GM19372 (cell line): ENCODE measurements around the gene TSKU.
"Not testable (repeated sequence)": the region's sequence is repeated elsewhere in the genome, so short reads cannot be mapped to it uniquely, and the experiment has no call there.

Source experiments
- ATAC-seq: cut with Tn5 transposase; IDR thresholded peaks from one replicate; pipeline ENCODE4 v1.9.1; 2021; ENCODE audit warnings: mild to moderate bottlenecking, low read depth, moderate library complexity; ENCODE audit not compliant: unreplicated experiment

The TSKU gene

DNA sequence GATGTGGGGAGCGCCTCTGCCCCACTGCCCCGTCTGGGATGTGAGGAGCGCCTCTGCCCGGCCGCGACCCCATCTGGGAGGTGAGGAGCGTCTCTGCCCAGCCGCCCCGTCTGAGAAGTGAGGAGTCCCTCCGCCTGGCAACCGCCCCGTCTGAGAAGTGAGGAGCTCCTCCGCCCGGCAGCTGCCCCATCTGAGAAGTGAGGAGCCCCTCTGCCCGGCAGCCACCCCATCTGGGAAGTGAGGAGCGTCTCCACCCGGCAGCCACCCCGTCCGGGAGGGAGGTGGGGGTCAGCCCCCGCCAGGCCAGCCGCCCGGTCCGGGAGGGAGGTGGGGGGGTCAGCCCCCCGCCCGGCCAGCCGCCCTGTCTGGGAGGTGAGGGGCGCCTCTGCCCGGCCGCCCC is 38.2 kb downstream of the TSKU start:
- not testable (repeated sequence) for ATAC-seq

DNA sequence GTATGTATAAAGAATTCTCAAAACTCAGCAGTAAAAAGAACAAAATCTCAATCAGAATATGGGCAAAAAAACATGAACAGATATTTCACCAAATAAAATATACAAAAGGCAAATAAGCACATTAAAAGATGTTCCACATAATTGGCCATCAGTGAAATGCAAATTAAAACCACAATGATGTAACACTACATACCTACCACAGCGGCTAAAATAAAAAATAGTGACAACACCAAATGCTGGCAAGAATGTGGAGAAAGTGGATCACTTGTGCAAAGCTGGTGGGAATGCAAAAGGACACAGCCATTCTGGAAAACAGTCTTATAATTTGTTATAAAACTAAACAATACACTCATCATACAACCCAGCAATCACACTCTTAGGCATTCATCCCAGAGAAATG is 39.2 kb downstream of the TSKU start:
- no peak for ATAC-seq

GRCh38 chr11:76823481-76824028 is 40.4 kb downstream of the TSKU start:
- ATAC-seq, result no peak

DNA sequence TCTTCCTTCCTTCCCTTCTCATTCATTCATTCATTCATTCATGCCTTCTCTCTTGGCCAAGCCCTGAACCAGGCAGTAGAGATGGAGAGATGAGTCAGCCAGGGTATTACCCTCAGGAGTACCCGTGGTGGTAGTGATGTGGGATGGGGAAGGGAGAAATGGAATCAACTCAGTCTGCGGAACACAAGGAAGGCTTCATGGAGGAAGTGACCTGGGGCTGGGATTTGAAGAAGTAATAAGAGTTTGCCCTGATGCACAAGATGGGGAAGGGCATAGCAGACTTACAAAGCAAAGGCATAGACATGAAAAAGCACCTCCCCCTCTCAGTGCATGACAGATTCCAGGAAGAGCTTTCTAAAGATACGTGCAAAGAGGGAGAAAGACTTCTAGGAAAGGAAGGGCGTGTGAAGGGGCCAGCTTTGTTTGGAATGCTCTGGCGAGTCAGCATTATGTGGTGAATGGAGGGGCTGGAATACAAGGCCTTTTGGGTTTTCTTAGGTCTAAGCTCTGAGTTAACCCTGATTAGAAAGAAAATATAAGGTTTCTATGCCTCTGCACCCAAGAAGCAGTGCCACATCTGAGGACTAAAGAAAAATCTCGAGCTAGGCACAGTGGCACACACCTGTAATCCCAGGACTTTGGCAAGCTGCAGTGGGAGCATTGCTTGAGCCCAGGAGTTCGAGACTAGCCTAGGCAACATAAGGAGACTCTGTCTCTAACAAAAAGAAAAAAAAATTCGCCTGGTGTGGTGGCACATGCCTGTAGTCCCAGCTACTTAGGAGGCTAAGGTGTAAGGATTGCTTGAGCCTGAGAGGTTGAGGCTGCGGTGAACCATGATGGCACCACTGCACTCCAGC is 41.2 kb downstream of the TSKU start:
- ATAC-seq, result no peak

GRCh38 chr11:76824980-76825725 is 42.0 kb downstream of the TSKU start:
- no peak for ATAC-seq

DNA sequence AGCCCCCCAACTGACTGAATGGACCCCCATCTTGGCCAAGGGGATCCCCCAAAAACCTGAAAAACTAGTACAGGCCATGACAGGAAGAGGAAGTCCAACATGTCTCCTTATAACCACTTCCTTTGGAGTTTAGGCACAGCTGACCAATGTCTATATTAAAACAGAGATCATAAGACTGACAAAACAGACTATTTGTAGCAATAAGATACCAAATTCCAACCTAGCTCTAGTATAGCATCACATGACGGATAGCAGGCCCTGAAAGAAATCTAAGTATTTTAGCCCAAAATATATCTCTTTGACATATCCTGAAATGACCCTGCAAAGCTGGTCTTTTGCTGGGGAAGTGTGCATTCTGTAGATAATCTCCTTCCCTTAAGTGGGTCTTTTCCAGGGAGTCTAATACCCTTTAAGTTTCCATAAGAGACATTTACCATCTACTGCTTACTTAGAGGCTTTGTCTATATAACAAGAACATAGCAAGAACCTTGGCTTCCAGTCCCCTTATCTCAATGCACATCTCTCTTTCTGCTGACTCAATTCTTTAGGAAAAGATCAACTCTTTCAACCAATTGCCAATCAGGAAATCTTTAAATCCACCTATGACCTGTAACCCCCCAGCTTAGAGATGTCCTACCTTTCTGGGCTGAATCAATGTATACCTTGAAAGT is 42.7 kb downstream of the TSKU start:
- no peak for ATAC-seq

GRCh38 chr11:76826508-76826907 is 43.4 kb downstream of the TSKU start:
- ATAC-seq, result not testable (repeated sequence)

GRCh38 chr11:76827005-76827404 is 43.8 kb downstream of the TSKU start:
- not testable (repeated sequence) for ATAC-seq

- no peak for ATAC-seq
These were observed 47.6 kb downstream of the TSKU start for GRCh38 chr11:76830639-76831327.

- no peak for ATAC-seq
These were observed 48.6 kb downstream of the TSKU start for GRCh38 chr11:76831686-76832310.

GRCh38 chr11:76832361-76832760 is 49.2 kb downstream of the TSKU start:
- no peak for ATAC-seq

DNA sequence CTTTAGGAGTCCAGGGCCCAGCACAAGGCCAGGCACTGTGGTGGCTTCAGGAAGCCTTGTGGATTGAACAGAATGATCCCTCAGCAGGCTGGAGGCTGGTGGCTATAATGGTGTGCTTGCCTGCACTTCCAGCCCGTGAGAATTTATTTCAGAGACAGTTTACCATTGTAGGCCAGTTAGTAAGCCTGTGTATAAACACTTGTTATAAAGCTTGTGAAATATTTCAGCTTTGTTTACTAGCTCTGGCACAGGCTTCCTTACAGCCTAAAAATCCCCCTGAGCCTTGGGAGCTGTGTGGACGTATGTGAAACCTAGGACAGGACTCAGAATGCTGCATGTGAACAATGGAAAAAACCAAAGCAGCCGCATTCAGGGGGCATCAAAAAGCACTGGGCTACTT is 51.0 kb downstream of the TSKU start:
- no peak for ATAC-seq

DNA sequence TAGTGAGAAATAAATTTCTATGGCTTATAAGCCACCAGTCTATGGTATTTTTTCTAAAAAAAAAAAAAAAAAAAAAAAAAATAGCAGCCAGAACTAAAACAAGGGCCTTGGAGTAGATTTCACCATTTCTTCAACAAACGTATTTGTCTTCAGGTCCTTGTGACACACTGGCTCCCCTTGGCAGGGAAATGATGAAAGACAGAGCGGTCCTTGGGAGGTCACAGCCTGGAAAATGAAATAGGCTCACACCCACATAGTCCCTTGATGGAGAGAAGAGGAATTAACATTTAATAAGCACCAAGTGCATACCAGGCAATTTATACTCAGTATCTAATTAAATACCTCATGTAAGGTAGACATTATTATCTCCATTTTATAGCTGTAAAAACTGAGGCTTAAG is 51.9 kb downstream of the TSKU start:
- no peak for ATAC-seq

DNA sequence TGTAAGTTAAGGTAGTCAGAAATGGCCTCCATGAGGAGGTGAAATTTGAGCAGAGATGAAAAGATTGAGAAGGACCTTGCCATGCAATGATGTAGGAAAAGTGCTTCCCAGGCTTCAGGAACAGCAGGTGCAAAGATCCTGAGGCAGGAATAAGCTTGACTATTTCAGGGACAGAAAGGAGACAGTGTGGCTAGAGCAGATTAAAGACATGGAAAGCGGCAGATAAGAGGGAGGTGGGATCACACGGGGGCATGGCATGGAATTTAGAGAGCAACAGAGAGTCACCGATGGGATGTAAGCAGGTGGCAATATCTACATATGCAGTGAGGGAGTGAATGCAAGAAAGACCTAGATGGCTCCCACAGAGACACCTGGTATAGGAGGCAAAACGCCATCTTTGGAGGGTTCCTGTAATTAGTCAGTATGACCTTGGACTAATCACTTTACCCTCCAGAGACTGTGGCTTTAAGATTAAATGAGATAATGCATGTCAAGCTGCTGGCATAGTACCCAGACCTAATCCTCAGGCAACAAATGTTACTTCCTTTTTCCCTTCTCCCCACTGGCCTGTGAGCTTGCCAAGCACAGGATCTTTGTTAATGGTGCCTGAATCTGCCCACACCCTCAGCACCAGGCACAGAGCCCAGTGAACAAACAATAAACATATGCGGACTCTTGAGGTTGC is 52.9 kb downstream of the TSKU start:
- no peak for ATAC-seq

DNA sequence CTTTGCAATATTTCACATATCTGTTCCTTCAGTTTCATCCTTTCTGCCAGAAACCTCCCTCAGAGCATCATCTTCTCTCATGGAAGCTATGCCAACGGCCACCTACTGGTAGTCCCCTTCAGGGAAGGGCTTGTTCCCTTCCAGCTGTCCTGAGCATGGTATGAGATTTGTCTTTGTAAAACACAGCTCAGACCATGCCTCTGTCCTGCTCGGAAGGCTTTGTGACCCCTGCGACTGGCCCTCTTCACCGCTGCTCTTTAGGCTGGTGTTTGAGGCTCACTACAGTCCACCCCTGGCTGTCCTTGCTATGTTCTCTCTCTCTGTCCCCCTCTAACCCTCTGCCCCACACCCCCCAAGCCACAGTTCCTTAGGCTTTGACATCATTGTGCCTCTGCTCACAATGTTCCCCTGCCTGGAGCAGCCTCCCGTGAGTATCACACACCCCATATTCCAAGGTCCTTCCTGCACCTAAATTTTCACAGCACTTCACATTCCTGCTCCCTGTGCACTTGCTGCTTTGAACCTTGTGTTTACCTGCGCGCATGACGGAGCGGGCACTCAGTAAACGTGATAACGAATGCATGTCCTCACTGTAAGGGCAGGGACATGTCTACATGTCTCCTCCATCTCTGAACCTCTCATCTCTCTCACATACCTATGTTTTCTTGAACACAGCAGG is 53.6 kb downstream of the TSKU start:
- no peak for ATAC-seq

- ATAC-seq, result no peak
These were observed 54.8 kb downstream of the TSKU start for GRCh38 chr11:76837696-76838677.

DNA sequence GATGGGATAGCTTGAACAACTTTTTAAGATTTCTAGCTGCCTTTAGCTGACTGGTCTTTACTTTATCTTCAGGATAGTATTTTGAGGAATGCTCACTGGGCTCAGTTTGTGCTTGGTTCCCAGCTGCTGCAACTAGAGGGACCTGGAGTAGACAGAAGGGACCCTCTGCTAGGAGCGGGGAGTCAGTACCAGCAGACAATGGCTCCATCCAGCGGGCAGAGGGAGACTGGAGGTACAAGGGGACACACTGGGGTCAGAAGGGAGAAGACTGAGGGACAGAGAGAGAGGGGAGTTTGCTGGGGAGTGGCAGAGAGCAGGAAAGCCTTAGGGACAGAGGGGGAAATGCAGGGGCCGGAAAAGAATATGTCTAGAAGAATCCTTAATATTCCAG is 55.5 kb downstream of the TSKU start:
- no peak for ATAC-seq

GRCh38 chr11:76839311-76839710 is 56.2 kb downstream of the TSKU start:
- ATAC-seq, result no peak
